ENCODE measurements around the gene TOM1L2. TPM values are rescaled to one million over a fixed set of nuclear protein-coding genes. Genes with fewer than 3 reads are reported as not detected.

TOM1L2 gene
- total RNA-seq, 1 donor from 2014 or later: 19.4 TPM

GRCh38 chr17:17874478-17874877 lies 97.7 kb downstream of the TOM1L2 start:
- no peak for TF ChIP-seq CTCF (conservative IDR thresholded peaks at IDR 0.05; ENCODE audit: low read depth, low read length)
- no peak overlapping the region for H3K4me3 ChIP-seq (ENCODE audit: low read depth, low read length)
- no peak for DNase-seq (ENCODE audit: low read depth)

GRCh38 chr17:17873450-17873991 lies 98.7 kb downstream of the TOM1L2 start:
- DNase-seq (ENCODE audit: low read depth): no peak
- H3K4me3 ChIP-seq (ENCODE audit: low read depth, low read length): no peak overlapping the region
- no peak for TF ChIP-seq CTCF (conservative IDR thresholded peaks at IDR 0.05; ENCODE audit: low read depth, low read length)

GRCh38 chr17:17872547-17873345 lies 99.5 kb downstream of the TOM1L2 start:
- H3K4me3 ChIP-seq (ENCODE audit: low read depth, low read length): no peak overlapping the region
- no peak for TF ChIP-seq CTCF (conservative IDR thresholded peaks at IDR 0.05; ENCODE audit: low read depth, low read length)
- DNase-seq (ENCODE audit: low read depth): no peak

- TF ChIP-seq CTCF (conservative IDR thresholded peaks at IDR 0.05; ENCODE audit: low read depth, low read length): no peak
These were observed 100.3 kb downstream of the TOM1L2 start for GRCh38 chr17:17871913-17872312.

GRCh38 chr17:17870247-17870646 lies 102.0 kb downstream of the TOM1L2 start:
- TF ChIP-seq CTCF (conservative IDR thresholded peaks at IDR 0.05; ENCODE audit: low read depth, low read length): no peak
- no peak overlapping the region for H3K4me3 ChIP-seq (ENCODE audit: low read depth, low read length)
- no peak for DNase-seq (ENCODE audit: low read depth)

More at GRCh38 chr17:17871913-17872312, 100.3 kb downstream of the TOM1L2 start:
- DNase-seq (ENCODE audit: low read depth): no peak
- no peak overlapping the region for H3K4me3 ChIP-seq (ENCODE audit: low read depth, low read length)

- no peak overlapping the region for H3K4me3 ChIP-seq (ENCODE audit: low read depth, low read length)
- TF ChIP-seq CTCF (conservative IDR thresholded peaks at IDR 0.05; ENCODE audit: low read depth, low read length): no peak
- no peak for DNase-seq (ENCODE audit: low read depth)
These were observed 103.3 kb downstream of the TOM1L2 start for GRCh38 chr17:17868641-17869522.
